Rectal smooth muscle tissue (tissue), 1 donor: ENCODE data around the gene CRACR2A.

Experiments used
- H3K27ac ChIP-seq: one replicate; pipeline ENCODE4 v1.7.0; 2013; ENCODE audit warnings: low read depth, low read length, inconsistent platforms
- H3K27me3 ChIP-seq: one replicate; pipeline ENCODE4 v1.7.0; 2013; ENCODE audit warnings: low read length; ENCODE audit not compliant: control insufficient read depth, insufficient read depth
- H3K36me3 ChIP-seq: one replicate; pipeline ENCODE4 v1.7.0; 2013; ENCODE audit warnings: low read length; ENCODE audit not compliant: control insufficient read depth, insufficient read depth
- H3K4me1 ChIP-seq: one replicate; pipeline ENCODE4 v1.7.0; 2013; ENCODE audit warnings: low read length; ENCODE audit not compliant: control insufficient read depth, insufficient read depth
- H3K4me3 ChIP-seq: one replicate; pipeline ENCODE4 v1.7.0; 2013; ENCODE audit warnings: low read length
- H3K9ac ChIP-seq: one replicate; pipeline ENCODE4 v1.7.0; 2013; ENCODE audit warnings: low read length

Gene CRACR2A

GRCh38 chr12:3683670-3684069, 69.2 kb downstream of the CRACR2A start:
- Histone ChIP-seq H3K9ac (no peak overlapping the region), H3K4me3 (no peak overlapping the region), H3K4me1 (peaks cover 5% of the 10 kb centered on the region), H3K27ac (no peak overlapping the region), H3K27me3 (no peaks in the 10 kb centered on the region), H3K36me3 (peaks cover 7% of the 10 kb centered on the region)

DNA sequence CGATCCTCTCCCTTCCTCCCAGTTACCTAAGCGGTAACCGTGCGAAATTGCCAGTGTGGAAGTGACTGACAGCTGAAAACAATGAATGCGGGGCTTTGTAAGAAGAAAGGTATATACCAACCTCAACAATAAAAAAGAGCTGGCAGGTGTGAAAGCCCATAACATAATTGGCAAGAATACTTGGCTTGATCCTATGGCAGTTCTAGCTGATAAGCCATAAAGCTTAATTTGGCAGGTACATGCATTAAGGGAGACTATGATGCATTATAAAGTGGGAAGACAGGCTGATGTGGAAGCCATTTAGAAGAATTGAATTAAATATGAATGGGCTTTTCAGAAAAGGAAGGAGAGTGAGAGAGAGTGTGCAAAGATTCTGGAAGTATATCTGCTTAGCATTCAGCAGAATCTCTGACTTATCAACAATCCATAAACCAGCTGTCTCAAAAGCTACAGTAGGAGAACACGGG, 71.3 kb downstream of the CRACR2A start:
- Histone ChIP-seq H3K4me3 (no peak overlapping the region), H3K4me1 (peaks cover 5% of the 10 kb centered on the region), H3K27me3 (no peaks in the 10 kb centered on the region), H3K9ac (no peak overlapping the region), H3K27ac (no peak overlapping the region), H3K36me3 (peaks cover 7% of the 10 kb centered on the region)

DNA sequence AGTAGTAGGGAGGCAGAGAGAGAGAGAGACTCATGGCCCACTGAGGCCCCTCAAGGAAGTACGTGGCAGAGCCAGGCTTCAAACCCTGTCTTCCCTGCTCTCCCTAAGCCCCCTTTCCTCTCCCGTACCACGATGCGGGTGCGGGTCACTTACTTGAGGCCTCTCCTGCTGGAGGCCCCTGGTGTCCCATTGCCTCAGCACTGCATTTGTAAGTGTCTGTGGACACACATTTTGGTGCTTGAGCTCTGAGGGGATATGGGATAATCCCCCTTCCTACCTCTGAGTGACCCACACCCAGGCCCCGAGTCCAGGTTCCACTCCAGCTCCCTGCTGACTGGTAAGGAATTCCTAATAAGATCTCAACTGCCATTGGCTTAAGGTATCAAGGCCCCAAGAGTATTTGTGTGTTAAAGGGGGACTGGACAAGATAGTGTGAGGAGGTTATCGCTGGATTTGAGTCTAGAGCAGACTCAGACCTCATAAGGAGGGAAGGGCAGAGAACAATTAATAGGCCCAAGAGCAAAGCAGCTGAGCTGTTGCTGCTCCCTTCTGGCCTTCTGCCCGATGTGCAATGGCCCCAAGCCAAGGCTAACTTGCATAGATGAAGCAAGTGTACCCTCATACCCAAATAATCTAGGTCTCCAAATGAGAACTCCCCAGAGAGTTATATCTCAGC, 71.9 kb downstream of the CRACR2A start:
- no peaks in the 10 kb centered on the region for H3K27me3 ChIP-seq
- H3K4me3 ChIP-seq, result no peak overlapping the region
- H3K27ac ChIP-seq, result no peak overlapping the region
- peaks cover 5% of the 10 kb centered on the region for H3K4me1 ChIP-seq
- H3K9ac ChIP-seq, result no peak overlapping the region
- H3K36me3 ChIP-seq, result peaks cover 7% of the 10 kb centered on the region

GRCh38 chr12:3679831-3680230, 73.1 kb downstream of the CRACR2A start:
- H3K4me1 ChIP-seq, result peaks cover 1% of the 10 kb centered on the region
- no peak overlapping the region for H3K4me3 ChIP-seq
- H3K36me3 ChIP-seq, result peaks cover 7% of the 10 kb centered on the region
- no peaks in the 10 kb centered on the region for H3K27me3 ChIP-seq
- no peak overlapping the region for H3K27ac ChIP-seq
- H3K9ac ChIP-seq, result no peak overlapping the region

DNA sequence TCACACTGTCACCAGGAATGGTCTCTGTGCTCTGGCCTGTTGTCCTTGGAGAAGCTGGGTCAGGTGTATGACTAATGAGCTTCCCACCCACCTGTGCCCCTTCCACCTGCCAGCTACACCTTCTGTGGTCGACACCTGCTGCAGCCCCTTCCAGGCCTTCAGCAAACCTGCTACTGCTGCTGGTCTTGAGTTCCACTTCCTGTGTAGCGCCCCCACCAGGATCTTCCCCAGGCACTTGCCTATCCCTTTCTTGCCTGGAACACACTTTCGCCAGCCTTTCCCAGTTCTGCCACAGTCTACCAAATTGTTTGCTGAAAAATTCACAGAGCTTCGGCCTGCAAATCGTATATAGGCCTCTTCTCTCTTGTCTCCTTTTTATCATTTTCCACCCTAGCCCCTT, 75.3 kb downstream of the CRACR2A start:
- Histone ChIP-seq H3K27ac (no peak overlapping the region), H3K9ac (no peak overlapping the region), H3K4me3 (no peak overlapping the region), H3K36me3 (peaks cover 10% of the 10 kb centered on the region), H3K27me3 (no peaks in the 10 kb centered on the region), H3K4me1 (no peaks in the 10 kb centered on the region)

DNA sequence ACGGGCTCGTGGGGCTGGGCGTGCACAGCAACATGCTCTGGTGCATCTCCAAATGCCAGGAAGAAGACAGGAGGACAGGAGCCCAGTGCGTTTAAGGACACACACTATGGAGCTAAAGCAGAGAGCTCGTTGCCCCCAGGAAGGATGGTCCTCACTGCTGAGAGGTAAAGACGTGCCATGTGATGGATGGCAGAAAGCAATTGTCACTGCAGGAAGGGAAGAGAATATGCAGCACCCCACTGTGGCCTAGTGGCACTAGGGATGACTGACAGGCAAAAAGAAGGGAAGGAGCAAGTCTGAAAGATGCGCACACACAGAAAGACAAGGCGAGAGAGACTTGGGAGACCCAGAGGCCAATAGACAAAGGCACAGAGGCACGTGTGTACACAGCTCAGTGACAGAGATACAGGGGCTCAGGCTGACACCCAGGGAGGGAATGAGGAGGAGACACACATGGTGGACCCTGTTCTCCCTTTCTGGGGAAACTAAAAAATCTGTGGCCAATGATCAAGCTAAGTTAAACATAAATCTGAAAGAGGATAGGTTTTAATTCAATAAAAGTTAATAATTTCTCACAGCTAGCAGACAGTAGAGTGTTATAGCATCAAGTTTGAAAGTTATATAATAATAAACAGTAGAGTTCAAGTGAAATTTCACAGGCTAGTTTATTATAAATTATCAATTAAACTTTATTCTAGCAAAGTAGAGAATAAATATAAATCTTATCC, 78.8 kb downstream of the CRACR2A start:
- peaks cover under 1% of the 10 kb centered on the region for H3K4me1 ChIP-seq
- H3K4me3 ChIP-seq, result no peak overlapping the region
- H3K27ac ChIP-seq, result no peak overlapping the region
- no peaks in the 10 kb centered on the region for H3K27me3 ChIP-seq
- H3K9ac ChIP-seq, result no peak overlapping the region
- peaks cover 8% of the 10 kb centered on the region for H3K36me3 ChIP-seq

DNA sequence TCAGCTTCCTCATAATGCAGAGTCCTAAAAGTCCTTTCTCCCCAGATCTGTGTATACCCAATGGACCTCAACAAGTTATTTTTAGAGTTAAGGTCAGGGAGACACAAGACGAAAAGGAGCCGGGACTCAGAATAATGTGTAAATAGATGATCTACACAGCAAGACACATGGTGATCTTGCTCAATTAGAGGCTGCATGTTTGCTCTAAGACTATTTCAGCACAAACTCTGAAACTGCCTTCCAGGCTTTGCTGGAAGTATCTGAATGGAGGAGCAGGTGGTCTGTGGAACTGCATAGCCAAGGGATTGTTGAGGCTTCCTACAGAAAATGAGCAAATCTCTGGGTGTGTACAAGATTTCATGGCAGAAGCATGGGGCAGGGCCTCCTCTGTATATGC, 80.8 kb downstream of the CRACR2A start:
- Histone ChIP-seq H3K27ac (no peak overlapping the region), H3K4me1 (peaks cover 2% of the 10 kb centered on the region), H3K9ac (no peak overlapping the region), H3K36me3 (peaks cover 10% of the 10 kb centered on the region), H3K27me3 (no peaks in the 10 kb centered on the region), H3K4me3 (no peak overlapping the region)

GRCh38 chr12:3671330-3672112, 81.4 kb downstream of the CRACR2A start:
- Histone ChIP-seq H3K9ac (no peak overlapping the region), H3K4me1 (peaks cover 2% of the 10 kb centered on the region), H3K36me3 (peaks cover 10% of the 10 kb centered on the region), H3K27ac (no peak overlapping the region), H3K4me3 (no peak overlapping the region), H3K27me3 (no peaks in the 10 kb centered on the region)

- H3K27ac ChIP-seq, result no peak overlapping the region
- H3K27me3 ChIP-seq, result no peaks in the 10 kb centered on the region
- H3K4me1 ChIP-seq, result peaks cover 2% of the 10 kb centered on the region
- no peak overlapping the region for H3K4me3 ChIP-seq
- H3K36me3 ChIP-seq, result peaks cover 10% of the 10 kb centered on the region
- no peak overlapping the region for H3K9ac ChIP-seq
Measured at GRCh38 chr12:3670083-3670620, 82.8 kb downstream of the CRACR2A start.

GRCh38 chr12:3669594-3669993, 83.3 kb downstream of the CRACR2A start:
- Histone ChIP-seq H3K9ac (no peak overlapping the region), H3K36me3 (peaks cover 10% of the 10 kb centered on the region), H3K4me1 (peaks cover 2% of the 10 kb centered on the region), H3K27ac (no peak overlapping the region), H3K4me3 (no peak overlapping the region), H3K27me3 (no peaks in the 10 kb centered on the region)

- Histone ChIP-seq H3K27ac (no peak overlapping the region), H3K36me3 (peaks cover 10% of the 10 kb centered on the region), H3K27me3 (no peaks in the 10 kb centered on the region), H3K4me3 (no peak overlapping the region), H3K4me1 (peaks cover 2% of the 10 kb centered on the region), H3K9ac (no peak overlapping the region)
Measured at GRCh38 chr12:3668479-3669165, 84.3 kb downstream of the CRACR2A start.

- H3K36me3 ChIP-seq, result peaks cover 6% of the 10 kb centered on the region
- H3K4me3 ChIP-seq, result no peak overlapping the region
- no peak overlapping the region for H3K9ac ChIP-seq
- no peaks in the 10 kb centered on the region for H3K27me3 ChIP-seq
- no peak overlapping the region for H3K27ac ChIP-seq
- peaks cover 2% of the 10 kb centered on the region for H3K4me1 ChIP-seq
Measured at GRCh38 chr12:3667485-3667884, 85.4 kb downstream of the CRACR2A start.
